A673 (cell line): Measurements from ENCODE around the gene PPP1R13B. TPM values are rescaled to one million over a fixed set of nuclear protein-coding genes. Genes with fewer than 3 reads are reported as not detected.

Experiments
- BruUV-seq: library from RNA; stranded (reverse); fragments of 400-500 nt; replicated peaks from 2 replicates; lab custom pipeline; 2021; lab: Mats Ljungman, UMichigan
- CTCF ChIA-PET: fragments of 300-600 bp; sonication (Branson Sonifier 250); formaldehyde crosslinking; loops from one replicate; lab custom pipeline; 2022; ENCODE audit warnings: antibody characterized with exemption; lab: Charles Lee
- POLR2A ChIA-PET: fragments of 300-600 bp; sonication (Branson Sonifier 250); formaldehyde crosslinking; loops from one replicate; lab custom pipeline; 2022; ENCODE audit warnings: antibody characterized with exemption; ENCODE audit not compliant: low non-redundant PET; lab: Charles Lee
- DNase-seq: peaks from one replicate; pipeline ENCODE4 v3.0.0-alpha.2; 2015; ENCODE audit warnings: low spot score
- H3K27ac ChIP-seq: fragments of 200-600 bp; sonication (generic); 2 replicates; pipeline ENCODE4 v1.5.1; 2016; ENCODE audit warnings: mixed run types, low read depth, mild to moderate bottlenecking, mixed read lengths, antibody characterized with exemption, low read length; ENCODE audit not compliant: poor library complexity, severe bottlenecking
- H3K27me3 ChIP-seq: fragments of 200-600 bp; sonication (generic); replicated peaks from 2 replicates; pipeline ENCODE4 v1.6.1; 2017; ENCODE audit warnings: mixed run types, low read depth, mild to moderate bottlenecking, mixed read lengths, antibody characterized with exemption, low read length; ENCODE audit not compliant: insufficient read depth, poor library complexity
- H3K36me3 ChIP-seq: fragments of 200-600 bp; sonication (generic); 2 replicates; pipeline ENCODE4 v1.6.1; 2016; ENCODE audit warnings: mixed run types, mild to moderate bottlenecking, mixed read lengths, antibody characterized with exemption, low read length; ENCODE audit not compliant: insufficient read depth, poor library complexity, severe bottlenecking
- H3K4me1 ChIP-seq: fragments of 200-600 bp; sonication (generic); 2 replicates; pipeline ENCODE4 v1.6.1; 2017; ENCODE audit warnings: mixed run types, mild to moderate bottlenecking, mixed read lengths, antibody characterized with exemption, low read length; ENCODE audit not compliant: insufficient read depth, poor library complexity, severe bottlenecking
- H3K4me3 ChIP-seq: fragments of 200-600 bp; sonication (generic); 2 replicates; pipeline ENCODE4 v1.5.1; 2016; ENCODE audit warnings: low read depth, mixed run types, mild to moderate bottlenecking, mixed read lengths, low read length; ENCODE audit not compliant: poor library complexity, severe bottlenecking
- H3K9me3 ChIP-seq: fragments of 200-600 bp; sonication (generic); 2 replicates; pipeline ENCODE4 v1.6.1; 2016; ENCODE audit warnings: mixed run types, low read depth, mild to moderate bottlenecking, mixed read lengths, antibody characterized with exemption, low read length; ENCODE audit not compliant: poor library complexity, severe bottlenecking
- CTCF ChIP-seq: fragments of 300-800, 200-600 bp; sonication (generic); conservative IDR thresholded peaks from 2 replicates; pipeline ENCODE4 v1.5.1; 2017; ENCODE audit warnings: low read depth, mild to moderate bottlenecking, antibody characterized with exemption, low read length, moderate library complexity, mixed read lengths
- EZH2 ChIP-seq: fragments of 200-600 bp; sonication (generic); IDR thresholded peaks from 2 replicates; pipeline ENCODE4 v1.6.1; 2017; ENCODE audit warnings: borderline replicate concordance, low read depth, mild to moderate bottlenecking, mixed read lengths, antibody characterized with exemption, low read length; ENCODE audit not compliant: poor library complexity, severe bottlenecking
- intact Hi-C: fragments of 100-400 bp; cut with micrococcal nuclease; formaldehyde crosslinking; loops from one replicate; pipeline ENCODE4 v1.10.0; 2022; ENCODE audit not compliant: unreplicated experiment
- total RNA-seq: library from RNA; stranded (reverse); gene quantifications from 2 replicates; pipeline ENCODE4 v1.2.3, GENCODE V29; 2021

PPP1R13B gene
- total RNA-seq, 1 experiment from 2014 or later = 4.8 TPM

- Histone ChIP-seq H3K36me3 (no peaks in the 10 kb centered on the region), H3K9me3 (no peaks in the 10 kb centered on the region), H3K27ac (no peak overlapping the region), H3K4me3 (no peak overlapping the region), H3K27me3 (no peaks in the 10 kb centered on the region), H3K4me1 (no peaks in the 10 kb centered on the region)
- CTCF ChIA-PET = interaction anchor here (0.5 to 1.9 kb wide), 13 partner anchors 9 to 269 kb away, joined by 3 to 19 read pairs (median 6); no protein-coding TSS in a partner anchor
- peak; percentile 85 for DNase-seq
- TF ChIP-seq CTCF (peak; percentile 89), EZH2 (no peak)
- POLR2A ChIA-PET = interaction anchor here (0.6 kb wide), 1 partner anchor 56 kb away, joined by 16 read pairs; no protein-coding TSS in a partner anchor
- BruUV-seq = no TSS peak
- intact Hi-C loops = loop anchor here (1.0 to 5.0 kb wide), 4 partner anchors 102 to 324 kb away; no protein-coding TSS in a partner anchor
Measured at GRCh38 chr14:103808403-103809001, 38.9 kb downstream of the PPP1R13B start.

- Histone ChIP-seq H3K27ac (no peak overlapping the region), H3K9me3 (no peaks in the 10 kb centered on the region), H3K4me3 (no peak overlapping the region), H3K36me3 (no peaks in the 10 kb centered on the region), H3K27me3 (no peaks in the 10 kb centered on the region), H3K4me1 (peaks cover 5% of the 10 kb centered on the region)
- POLR2A ChIA-PET = no interaction called here
- TF ChIP-seq CTCF = no peak
- TF ChIP-seq EZH2 = no peak
- CTCF ChIA-PET = no interaction called here
- intact Hi-C loops = loop anchor here (5.0 kb wide), 2 partner anchors 270 to 325 kb away; no protein-coding TSS in a partner anchor
- no TSS peak for BruUV-seq
- no peak for DNase-seq
Measured at GRCh38 chr14:103806805-103807204, 40.6 kb downstream of the PPP1R13B start.

GRCh38 chr14:103805708-103806107 is 41.7 kb downstream of the PPP1R13B start:
- no peak for DNase-seq
- BruUV-seq = no TSS peak
- ChIA-PET CTCF (no interaction called here), POLR2A (no interaction called here)
- no peak overlapping the region for H3K27ac ChIP-seq
- peaks cover 16% of the 10 kb centered on the region for H3K4me1 ChIP-seq
- H3K4me3 ChIP-seq = no peak overlapping the region
- no peaks in the 10 kb centered on the region for H3K9me3 ChIP-seq
- no peaks in the 10 kb centered on the region for H3K36me3 ChIP-seq
- intact Hi-C loops = loop anchor here (5.0 kb wide), 2 partner anchors 272 to 327 kb away; no protein-coding TSS in a partner anchor
- TF ChIP-seq CTCF (no peak), EZH2 (no peak)
- H3K27me3 ChIP-seq = no peaks in the 10 kb centered on the region
